ENCODE results near the gene SEMA6B.
"Not testable (repeated sequence)": the region's sequence is repeated elsewhere in the genome, so short reads cannot be mapped to it uniquely, and the experiment has no call there.

The SEMA6B gene

DNA sequence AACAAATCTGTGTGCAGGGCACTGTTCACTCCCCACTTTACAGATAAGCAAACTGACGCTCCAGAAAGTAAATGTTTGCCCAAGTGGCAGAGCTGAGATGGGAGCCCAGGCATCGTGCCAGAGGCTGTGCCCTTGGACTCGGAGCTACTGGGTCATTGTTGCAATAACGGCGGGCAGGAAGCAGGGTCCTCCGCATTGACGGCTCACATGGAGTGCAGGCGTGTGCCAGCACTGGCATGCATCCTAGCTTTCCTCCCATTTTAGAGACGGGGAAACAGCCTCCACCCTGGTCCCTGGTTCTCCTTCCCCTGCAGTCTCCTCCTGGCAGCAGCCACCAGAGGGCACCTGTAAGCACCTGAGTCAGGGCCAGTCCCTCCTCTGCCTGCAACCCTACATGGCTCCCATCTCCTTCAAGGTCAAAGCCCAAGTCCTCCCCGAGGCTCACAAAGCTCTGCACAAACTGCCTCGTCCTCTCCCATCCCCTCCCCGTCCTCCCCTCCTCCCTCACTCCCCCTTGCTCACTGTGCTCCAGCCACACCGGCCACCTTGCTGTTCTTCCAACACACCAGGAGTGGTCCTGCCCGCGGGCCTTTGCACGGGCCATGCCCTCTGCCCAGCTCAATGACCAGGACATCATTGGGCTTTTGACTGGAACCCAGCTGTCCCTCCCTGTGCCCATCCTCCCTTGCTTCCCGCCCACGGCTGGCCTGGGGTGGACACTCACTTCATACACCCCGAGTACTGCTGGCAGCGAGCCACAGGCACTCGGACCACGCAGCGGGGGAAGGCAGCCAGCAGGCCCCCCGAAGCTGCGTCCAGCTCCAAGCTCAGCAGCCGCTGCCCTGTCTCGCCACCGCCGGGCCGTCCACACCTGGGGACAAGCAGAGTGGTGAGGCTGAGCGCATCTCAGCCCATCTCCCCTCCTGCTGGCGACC is 11.9 kb downstream of the SEMA6B start:
- DNase-seq (ENCODE audit: low read depth), result no peak

- no peak for DNase-seq (ENCODE audit: low read depth)
Observed at GRCh38 chr19:4543842-4544647, 15.4 kb downstream of the SEMA6B start.

DNA sequence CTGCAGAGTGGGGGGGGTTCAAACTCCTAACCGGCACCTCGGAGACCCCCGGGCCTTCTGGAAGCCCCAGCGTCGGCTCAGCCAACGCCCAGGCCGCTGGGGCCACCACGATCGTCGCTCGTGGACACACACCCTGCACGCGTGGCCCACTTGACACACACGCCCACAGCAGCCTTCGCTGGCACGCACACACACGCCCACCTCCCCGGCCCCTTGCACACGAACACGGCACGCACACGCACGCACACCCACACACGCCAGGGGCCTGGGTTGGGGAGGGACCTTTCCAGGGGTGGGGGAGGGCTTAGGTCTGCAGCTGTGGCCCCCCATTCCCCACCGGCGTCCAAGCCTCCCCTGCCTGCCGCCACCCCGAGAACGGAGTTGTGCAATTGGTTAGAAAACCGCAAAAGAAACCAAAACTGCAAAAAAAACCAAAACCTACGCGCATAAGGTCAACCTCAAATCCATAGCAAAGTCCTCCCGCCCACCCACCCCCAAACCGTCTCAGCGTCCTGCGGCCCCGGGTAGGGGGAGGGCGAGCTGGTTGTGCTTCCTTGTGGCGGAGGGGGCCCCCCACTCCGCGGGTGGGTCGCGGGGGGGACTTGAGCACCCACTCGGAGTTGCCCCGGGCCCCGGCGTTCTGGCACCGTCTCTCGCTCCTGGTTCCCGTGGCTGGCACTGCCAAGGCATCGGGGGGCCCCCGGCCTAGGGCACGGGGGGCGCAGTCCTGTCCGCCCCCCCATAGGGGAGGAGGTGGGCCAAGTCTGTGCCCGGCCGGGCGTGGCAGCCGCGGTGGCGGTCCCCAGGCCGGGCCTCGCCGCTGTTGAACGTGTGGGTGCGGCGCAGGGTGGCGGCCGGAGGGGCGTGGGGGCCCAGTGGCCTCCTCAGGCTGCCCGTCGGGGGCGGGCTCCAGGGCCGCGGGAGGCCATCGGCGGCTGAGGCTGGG is 16.3 kb downstream of the SEMA6B start:
- DNase-seq (ENCODE audit: low read depth), result no peak

GRCh38 chr19:4541806-4542145 is 17.7 kb downstream of the SEMA6B start:
- DNase-seq (ENCODE audit: low read depth), result not testable (repeated sequence)

GRCh38 chr19:4541114-4541805 is 18.2 kb downstream of the SEMA6B start:
- no peak for DNase-seq (ENCODE audit: low read depth)

DNA sequence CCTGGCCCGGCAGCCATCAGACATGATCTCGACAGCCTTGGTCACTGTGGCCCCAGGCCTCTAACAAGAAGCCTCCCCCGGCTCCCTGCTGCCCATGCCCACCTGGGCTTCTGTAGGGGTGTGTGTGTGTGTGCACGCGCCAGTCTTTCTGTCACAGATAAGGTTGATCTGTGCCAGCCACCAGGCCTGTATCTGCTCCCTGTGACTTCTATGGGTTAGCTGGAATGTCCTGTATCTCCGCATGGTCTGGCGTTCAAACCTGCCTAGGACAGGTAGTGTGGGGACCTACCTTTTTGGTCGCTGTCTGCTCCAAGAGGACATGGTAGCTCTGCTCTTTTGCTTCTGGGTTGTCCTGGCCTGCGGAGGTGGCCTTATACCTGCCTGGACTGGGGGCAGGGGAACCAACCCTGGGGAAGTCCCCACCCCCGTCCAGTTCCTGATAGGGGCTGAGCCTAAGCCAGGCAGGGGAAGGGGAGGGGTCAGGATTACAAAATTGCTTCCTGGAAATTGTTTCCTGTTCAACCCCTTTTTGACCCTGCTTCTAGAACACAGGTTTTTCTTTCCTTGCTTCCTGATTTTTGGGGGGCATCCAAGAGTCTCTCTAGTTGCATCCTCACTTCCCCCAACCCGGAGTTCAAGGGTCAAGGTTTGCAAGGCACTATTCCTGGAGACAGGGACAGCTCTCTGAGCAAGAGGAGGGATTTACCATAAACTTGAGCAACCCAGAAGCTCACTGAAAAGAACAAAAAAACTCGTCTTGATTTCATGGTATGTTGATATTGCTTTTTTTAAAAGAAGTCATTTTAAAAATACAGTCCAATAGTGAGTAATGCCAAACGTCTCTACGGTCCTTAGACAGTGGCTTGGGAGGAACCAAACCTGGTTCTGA is 19.5 kb downstream of the SEMA6B start, which contains the start of gene LRG1:
TSS of gene LRG1 (minus strand) at position 344 of the 889 bp plus-strand sequence. CDS start at position 321, 23 bp downstream.
- no peak for DNase-seq (ENCODE audit: low read depth)

GRCh38 chr19:4539169-4539692 is 20.3 kb downstream of the SEMA6B start:
- DNase-seq (ENCODE audit: low read depth), result no peak

DNA sequence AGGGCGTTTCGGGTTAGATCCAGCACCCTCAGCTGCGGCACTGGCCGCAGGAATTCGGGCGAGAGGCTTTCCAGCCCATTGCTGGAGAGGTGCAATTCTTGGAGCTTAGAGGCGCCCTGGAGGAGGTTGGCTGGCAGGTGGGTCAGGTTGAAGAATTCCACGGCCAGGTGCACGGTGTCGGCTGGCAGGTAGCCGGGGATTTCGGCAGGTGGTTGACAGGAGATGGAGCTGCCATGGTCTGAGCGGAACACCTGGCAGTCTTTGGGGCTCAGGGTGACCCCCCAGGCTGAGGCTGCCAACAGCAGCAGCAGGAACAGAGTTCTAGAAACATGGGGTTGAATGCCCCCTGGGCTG is 20.9 kb downstream of the SEMA6B start:
- DNase-seq (ENCODE audit: low read depth), result no peak

DNA sequence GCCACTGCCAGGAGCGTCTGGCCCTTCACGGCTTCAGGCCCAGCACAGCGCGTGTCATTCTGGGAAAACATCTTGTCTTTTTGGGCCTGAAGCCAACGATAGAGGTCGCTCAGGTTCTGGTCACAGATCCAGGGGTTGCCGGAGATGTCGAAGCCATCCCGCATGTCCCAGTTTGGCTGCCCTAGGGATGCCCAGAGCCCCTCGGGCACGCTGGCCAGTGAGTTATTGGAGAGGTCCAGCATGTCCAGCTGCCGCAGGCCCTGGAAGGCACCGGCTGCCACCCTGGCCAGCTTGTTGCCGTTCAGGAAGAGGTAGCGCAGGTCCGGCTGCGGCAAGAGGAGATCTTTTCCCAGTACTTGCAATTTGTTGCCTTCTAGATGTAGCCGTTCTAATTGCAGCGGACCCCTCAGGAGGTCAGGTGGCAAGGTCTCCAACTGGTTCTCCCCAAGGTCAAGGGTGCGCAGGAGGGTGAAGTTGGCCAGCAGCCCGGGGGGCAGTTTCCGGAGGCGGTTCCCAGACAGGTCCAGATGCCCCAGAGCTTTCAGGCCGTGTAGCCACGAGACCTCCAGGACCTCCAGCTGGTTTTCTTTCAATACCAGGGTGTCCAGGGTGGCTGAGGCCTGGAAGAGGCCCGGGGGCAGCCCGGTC is 21.4 kb downstream of the SEMA6B start:
- DNase-seq (ENCODE audit: low read depth), result no peak

DNA sequence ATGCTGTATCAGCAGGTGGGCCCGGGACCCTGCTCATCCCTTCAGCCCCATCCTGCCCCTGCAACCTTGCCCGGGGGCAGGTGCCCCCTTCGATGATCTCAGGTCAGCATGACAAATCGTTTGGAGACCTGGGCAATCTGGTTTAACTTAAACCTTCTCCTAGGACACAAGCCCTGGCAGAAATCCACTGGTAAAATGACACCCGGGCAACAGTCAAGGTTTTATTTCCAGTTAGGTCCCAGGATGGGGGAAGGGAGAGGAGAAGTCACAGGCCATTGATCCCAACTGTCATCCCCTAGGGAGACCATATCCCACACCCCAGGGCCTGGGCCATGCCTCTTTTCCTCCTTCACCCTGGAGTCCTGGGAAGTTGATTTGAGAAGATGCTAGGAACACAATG is 22.7 kb downstream of the SEMA6B start:
- DNase-seq (ENCODE audit: low read depth), result no peak

DNA sequence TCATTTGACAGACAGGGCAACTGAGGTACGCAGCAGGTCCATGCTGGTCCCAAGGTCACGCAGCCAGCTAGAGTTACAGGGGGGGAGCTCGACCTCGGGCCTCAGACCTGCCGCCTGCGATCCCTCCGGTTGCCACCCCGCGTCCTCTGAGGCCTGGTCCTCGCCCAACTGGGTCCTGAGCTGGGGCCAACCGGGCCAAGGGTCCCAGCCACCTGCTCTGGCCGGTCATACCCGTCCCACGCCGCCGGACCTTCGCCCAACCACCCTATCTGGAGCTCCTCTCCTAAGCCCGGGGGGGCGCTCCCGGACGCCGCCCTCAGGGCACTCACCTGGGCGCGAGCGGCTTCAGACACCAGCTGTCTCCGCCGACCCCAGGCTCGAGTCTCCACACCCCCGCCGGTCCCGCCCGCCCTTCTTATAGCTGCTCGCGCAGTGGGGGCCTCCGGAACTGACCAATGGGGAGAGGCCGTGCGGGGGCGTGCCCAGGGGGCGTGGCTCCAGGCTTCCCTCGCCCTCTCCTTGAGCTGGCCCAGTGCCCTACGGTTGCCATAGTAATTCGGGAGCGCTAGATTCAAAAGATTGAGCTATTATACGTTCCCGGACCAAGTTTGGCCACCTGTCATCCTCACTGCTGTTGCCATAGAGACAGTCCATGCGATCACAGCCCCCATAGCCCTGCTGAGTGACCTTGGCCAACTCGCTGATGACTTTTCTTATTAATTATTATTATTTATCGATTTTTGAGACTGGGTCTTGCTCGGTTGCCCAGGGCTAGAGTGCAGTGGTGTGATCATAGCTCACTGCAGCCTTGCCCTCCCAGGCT is 24.4 kb downstream of the SEMA6B start, which contains the start of gene PLIN5:
TSS of gene PLIN5 (minus strand) at position 389 of the 823 bp plus-strand sequence. CDS start 1,150 bp downstream, outside the sequence.
- DNase-seq (ENCODE audit: low read depth), result no peak

DNA sequence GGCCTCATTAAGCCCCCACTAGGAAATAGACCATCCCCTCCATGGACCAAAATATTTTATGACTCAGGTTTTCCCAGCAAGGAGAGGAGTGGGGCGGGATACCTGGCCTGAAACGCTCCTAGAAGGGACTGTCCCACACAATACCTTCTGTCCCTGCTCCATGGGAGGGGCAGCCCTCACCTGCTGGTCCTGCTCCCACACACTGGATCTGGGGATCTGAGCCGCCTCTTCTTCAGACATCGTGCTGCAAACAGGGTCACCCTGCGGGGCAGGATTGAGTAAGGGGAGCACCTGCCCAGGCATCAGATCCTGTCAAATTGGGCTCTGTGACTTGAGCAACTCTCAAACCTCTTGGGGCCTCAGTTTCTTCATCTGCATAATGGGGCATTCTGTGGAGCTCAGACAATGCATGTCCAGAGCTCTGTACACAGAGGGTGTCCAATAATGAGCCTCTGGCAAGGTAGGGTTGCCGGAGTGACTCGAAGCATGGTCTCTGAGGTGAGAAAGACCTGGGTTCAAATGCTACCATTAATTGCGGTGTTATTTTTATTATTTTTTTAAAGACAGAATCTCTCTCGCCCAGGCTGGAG is 25.6 kb downstream of the SEMA6B start:
- DNase-seq (ENCODE audit: low read depth), result no peak

DNA sequence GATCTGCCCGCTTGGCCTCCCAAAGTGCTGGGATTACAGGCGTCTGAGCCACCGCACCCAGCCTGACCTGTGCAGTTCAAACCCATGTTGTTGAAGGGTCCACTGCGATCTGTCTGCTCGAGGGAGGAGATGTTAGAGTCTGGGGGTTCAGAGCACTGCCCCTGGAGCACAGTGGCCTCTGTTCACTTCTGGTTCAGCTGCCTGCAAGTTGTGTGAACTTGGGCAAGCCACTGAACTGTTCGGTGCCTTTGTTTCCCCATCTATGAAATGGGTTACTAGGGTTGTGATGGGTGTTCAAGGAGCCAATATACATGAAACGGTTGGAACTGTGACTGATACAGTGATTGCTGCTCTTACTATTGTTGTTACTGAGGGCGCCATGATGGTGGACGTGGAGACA is 26.1 kb downstream of the SEMA6B start:
- no peak for DNase-seq (ENCODE audit: low read depth)

DNA sequence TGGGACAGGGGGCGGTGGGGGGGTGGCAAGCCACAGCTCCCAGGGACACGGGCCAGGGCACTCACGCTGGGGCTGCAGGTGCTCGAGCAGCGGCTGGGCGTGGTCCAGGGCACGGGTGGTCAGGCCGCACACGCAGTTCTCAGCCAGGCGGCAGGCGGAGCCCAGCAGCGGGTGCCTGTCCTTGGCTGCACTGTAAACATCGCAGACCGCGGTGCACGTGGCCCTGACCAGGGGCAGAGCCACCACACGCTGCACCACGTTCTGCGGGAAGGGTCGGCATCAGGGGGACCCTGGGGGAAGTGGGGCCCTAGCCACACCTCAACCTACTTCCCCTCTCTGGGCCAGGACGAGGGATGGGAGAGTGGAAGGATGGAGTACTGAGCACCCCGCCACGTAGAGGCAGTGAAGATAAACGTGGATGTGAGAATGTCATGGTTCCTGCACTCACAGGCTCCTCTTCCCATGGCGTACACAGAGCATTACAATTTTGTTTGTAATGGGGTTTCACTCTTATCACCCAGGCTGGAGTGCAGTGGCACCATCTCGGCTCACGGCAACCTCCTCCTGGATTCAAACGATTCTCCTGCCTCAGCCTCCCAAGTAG is 27.8 kb downstream of the SEMA6B start:
- no peak for DNase-seq (ENCODE audit: low read depth)

DNA sequence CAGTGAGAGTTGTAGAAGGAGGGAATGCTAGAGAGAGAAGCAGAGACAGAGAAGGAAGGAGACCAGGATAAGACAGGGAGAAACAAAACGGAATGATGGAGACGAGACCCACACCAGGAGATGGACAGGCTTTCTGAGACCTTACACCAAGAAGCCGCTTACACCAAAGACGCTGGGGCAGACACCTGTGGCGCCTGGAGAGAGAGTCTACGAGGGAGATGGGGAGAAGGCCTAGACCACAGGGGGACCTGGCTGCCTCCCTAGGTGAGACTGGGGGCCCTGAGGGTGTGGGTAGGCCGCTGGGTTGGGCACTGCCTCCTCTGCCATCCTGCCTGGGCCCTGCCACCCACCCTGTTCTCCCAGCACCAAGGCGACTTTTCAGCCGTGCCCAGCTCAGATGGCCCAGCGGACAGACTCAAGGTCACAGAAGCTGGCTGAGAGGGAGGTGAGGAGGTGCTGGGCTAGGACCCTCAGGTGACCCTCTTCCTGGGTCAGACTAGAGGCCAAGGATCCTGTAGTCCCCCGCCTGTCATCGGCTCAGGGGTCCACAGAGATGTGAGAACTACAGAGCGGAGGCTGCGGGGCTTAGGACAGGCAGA is 29.5 kb downstream of the SEMA6B start:
- no peak for DNase-seq (ENCODE audit: low read depth)

DNA sequence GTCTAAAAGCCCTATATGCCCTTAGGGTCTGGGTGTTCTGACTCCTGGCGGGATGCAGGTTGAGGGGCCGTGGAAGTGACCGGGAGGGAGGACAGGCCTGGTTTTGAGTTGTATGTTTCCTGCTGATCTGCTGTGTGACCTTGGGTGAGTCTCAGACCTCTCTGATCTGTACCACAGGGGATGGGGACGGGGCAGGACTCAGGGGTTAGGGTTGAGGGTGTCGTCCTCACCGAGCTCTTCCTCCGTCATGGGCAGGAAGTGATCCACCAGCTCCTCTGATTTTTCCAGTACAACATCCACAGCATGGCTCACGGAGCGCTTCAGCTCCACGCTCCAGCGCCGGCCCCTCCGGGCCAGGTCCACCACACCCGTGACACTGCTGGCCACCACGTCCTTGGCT is 30.6 kb downstream of the SEMA6B start:
- no peak for DNase-seq (ENCODE audit: low read depth)

DNA sequence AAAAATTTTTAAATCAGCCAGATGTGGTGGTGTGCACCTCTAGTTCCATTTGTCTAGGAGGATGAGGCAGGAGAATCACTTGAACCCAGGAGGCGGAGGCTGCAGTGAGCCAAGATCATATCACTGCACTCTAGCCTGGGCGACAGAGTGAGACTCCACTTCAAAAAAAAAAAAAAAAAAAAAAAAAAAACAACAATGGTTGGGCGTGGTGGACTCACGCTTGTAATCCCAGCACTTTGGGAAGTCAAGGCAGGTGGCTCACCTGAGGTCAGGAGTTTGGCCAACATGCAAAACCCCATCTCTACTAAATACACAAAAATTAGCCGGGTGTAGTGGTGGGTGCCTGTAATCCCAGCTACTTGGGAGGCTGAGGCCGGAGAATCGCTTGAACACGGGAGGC is 32.1 kb downstream of the SEMA6B start:
- not testable (repeated sequence) for DNase-seq (ENCODE audit: low read depth)
